ENCODE results near the gene MYLK. TPM values are rescaled to one million over a fixed set of nuclear protein-coding genes. Genes with fewer than 3 reads are reported as not detected.

Gene MYLK
- total and polyA plus RNA-seq, 4 donors: 17.1 to 158 (median 41.9) TPM

GRCh38 chr3:123787133-123787532 lies 97.0 kb downstream of the MYLK start:
- Histone ChIP-seq H3K4me1 (ENCODE audit: control insufficient read depth in 4 of 4, insufficient read depth in 4 of 4, low read length in 3 of 4) (peaks cover 7 to 31% (median 18%) of the 10 kb centered on the region in 4 donors), H3K4me3 (ENCODE audit: low read depth in 1 of 3, low read length in 3 of 3) (no peak overlapping the region), H3K9me3 (ENCODE audit: control insufficient read depth in 4 of 4, low read length in 3 of 4) (no peaks in the 10 kb centered on the region), H3K9ac (ENCODE audit: low read depth in 1 of 2, low read length in 2 of 2) (no peak overlapping the region), H3K36me3 (ENCODE audit: control insufficient read depth in 4 of 4, insufficient read depth in 3 of 4, low read depth in 1 of 4, low read length in 3 of 4) (peaks cover 1 to 21% (median 9%) of the 10 kb centered on the region in 4 donors), H3K27ac (ENCODE audit: low read depth in 1 of 2, low read length in 2 of 2) (no peak overlapping the region), H3K27me3 (ENCODE audit: control insufficient read depth in 4 of 4, insufficient read depth in 4 of 4, low read length in 3 of 4) (no peaks in the 10 kb centered on the region)
- WGBS: 91% methylated on average over 5 of the region's 5 CpGs
- TF ChIP-seq TAF1 (conservative IDR thresholded peaks at IDR 0.05) (no peak), CTCF (IDR thresholded peaks at IDR 0.05; ENCODE audit: low read depth, low read length, missing input control) (no peak)
- DNase-seq (ENCODE audit: low spot score): no peak

- WGBS: 95% methylated on average over 3 of the region's 3 CpGs
- peaks cover 7 to 37% (median 17%) of the 10 kb centered on the region in 4 donors for H3K4me1 ChIP-seq (ENCODE audit: control insufficient read depth in 4 of 4, insufficient read depth in 4 of 4, low read length in 3 of 4)
- no peak overlapping the region for H3K4me3 ChIP-seq (ENCODE audit: low read depth in 1 of 3, low read length in 3 of 3)
Measured at GRCh38 chr3:123785602-123786001, 98.5 kb downstream of the MYLK start.

More at GRCh38 chr3:123785602-123786001, 98.5 kb downstream of the MYLK start:
- Histone ChIP-seq H3K36me3 (ENCODE audit: control insufficient read depth in 4 of 4, insufficient read depth in 3 of 4, low read depth in 1 of 4, low read length in 3 of 4) (peaks cover 1 to 8% (median 4%) of the 10 kb centered on the region in 4 donors), H3K9me3 (ENCODE audit: control insufficient read depth in 4 of 4, low read length in 3 of 4) (no peaks in the 10 kb centered on the region), H3K27me3 (ENCODE audit: control insufficient read depth in 4 of 4, insufficient read depth in 4 of 4, low read length in 3 of 4) (no peaks in the 10 kb centered on the region), H3K27ac (ENCODE audit: low read depth in 1 of 2, low read length in 2 of 2) (no peak overlapping the region), H3K9ac (ENCODE audit: low read depth in 1 of 2, low read length in 2 of 2) (no peak overlapping the region)
- no peak for DNase-seq (ENCODE audit: low spot score)
- no peak for TF ChIP-seq HNF4G (IDR thresholded peaks at IDR 0.05)
- no peak for TF ChIP-seq ATF3 (IDR thresholded peaks at IDR 0.05)
- TF ChIP-seq FOXA1 (IDR thresholded peaks at IDR 0.05): no peak
- TF ChIP-seq JUND (IDR thresholded peaks at IDR 0.05): no peak
- TF ChIP-seq TAF1 (conservative IDR thresholded peaks at IDR 0.05): no peak
- no peak for TF ChIP-seq HNF4A (conservative IDR thresholded peaks at IDR 0.05)
- TF ChIP-seq FOXA2 (IDR thresholded peaks at IDR 0.05): no peak
- TF ChIP-seq ZBTB33 (IDR thresholded peaks at IDR 0.05): no peak
- no peak for TF ChIP-seq RXRA (IDR thresholded peaks at IDR 0.05)
- no peak for TF ChIP-seq RAD21 (IDR thresholded peaks at IDR 0.05)
- TF ChIP-seq GABPA (IDR thresholded peaks at IDR 0.05 in 1 of 2, conservative IDR thresholded peaks at IDR 0.05 in 1 of 2): no peak
- no peak for TF ChIP-seq YY1 (IDR thresholded peaks at IDR 0.05)
- TF ChIP-seq MAX (IDR thresholded peaks at IDR 0.05): no peak
- TF ChIP-seq CTCF (IDR thresholded peaks at IDR 0.05; ENCODE audit: low read depth, low read length, missing input control): no peak
- TF ChIP-seq EGR1 (IDR thresholded peaks at IDR 0.05; ENCODE audit: low read depth in 2 of 2): no peak
- TF ChIP-seq NR2F2 (IDR thresholded peaks at IDR 0.05): no peak
- TF ChIP-seq SP1 (IDR thresholded peaks at IDR 0.05): no peak
- no peak for TF ChIP-seq REST (IDR thresholded peaks at IDR 0.05)

All from liver (tissue), 9 donors.